ENCODE results near the gene FCRL5. TPM values are rescaled to one million over a fixed set of nuclear protein-coding genes. Genes with fewer than 3 reads are reported as not detected.

Gene FCRL5
- total and polyA plus RNA-seq, 10 of the 15 experiments (the other 5 are each of a cell fraction or from before 2014, with no cell fraction given) = 1.1 to 136 (median 7.0) TPM

DNA sequence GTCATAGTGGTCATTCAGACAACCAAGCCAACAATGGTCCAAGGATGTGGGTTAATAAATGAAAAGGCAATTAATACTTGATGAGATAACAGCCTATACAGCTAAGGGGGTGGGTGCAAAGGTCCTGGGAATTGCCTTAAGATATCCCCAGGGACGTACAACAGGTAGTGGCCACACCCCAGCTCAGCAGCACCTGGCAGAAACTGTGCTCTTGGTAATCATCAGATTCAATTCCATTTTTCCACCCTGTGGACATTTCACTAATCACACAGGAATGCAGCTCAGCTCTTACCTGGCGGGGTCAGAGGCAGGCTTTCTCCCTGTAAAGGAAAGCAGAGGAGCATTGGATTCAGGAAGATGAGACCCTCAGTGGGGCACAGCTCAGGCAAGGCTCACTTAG is 32.9 kb downstream of the FCRL5 start:
- Histone ChIP-seq H3K36me3 (ENCODE audit: control insufficient read depth in 2 of 2, insufficient read depth in 2 of 2, low read length in 1 of 2) (no peaks in the 10 kb centered on the region), H3K4me1 (ENCODE audit: control insufficient read depth, insufficient read depth, low read length) (peaks cover 14% of the 10 kb centered on the region), H3K27ac (ENCODE audit: control insufficient read depth, insufficient read depth) (no peak overlapping the region), H3K4me2 (ENCODE audit: control insufficient read depth, insufficient read depth) (no peak overlapping the region), H3K4me3 (no peak overlapping the region), H3K9me3 (replicated peaks; ENCODE audit: control insufficient read depth, insufficient read depth, low read length) (no peaks in the 10 kb centered on the region), H3K27me3 (replicated peaks in 1 of 2; ENCODE audit: control insufficient read depth in 2 of 2, insufficient read depth in 2 of 2, low read length in 1 of 2) (no peaks in the 10 kb centered on the region), H4K20me1 (ENCODE audit: control insufficient read depth, insufficient read depth) (no peaks in the 10 kb centered on the region), H3K79me2 (ENCODE audit: control insufficient read depth, insufficient read depth, low read length) (no peaks in the 10 kb centered on the region), H2AFZ (ENCODE audit: control insufficient read depth, low read depth, low read length) (no peak overlapping the region), H3K9ac (ENCODE audit: control insufficient read depth, insufficient read depth, low read length) (no peak overlapping the region)
- ChIA-PET CTCF (interaction anchor here (0.7 to 1.3 kb wide), 5 partner anchors 11 to 24 kb away, joined by 3 to 4 read pairs (median 3); no protein-coding TSS in a partner anchor), SMC1A (ENCODE audit: uncharacterized antibody, unreplicated experiment) (interaction anchor here (1.3 kb wide), 1 partner anchor 141 kb away, joined by 4 read pairs; no protein-coding TSS in a partner anchor), POLR2A (interaction anchor here (1.7 kb wide), 1 partner anchor 50 kb away, joined by 3 read pairs; no protein-coding TSS in a partner anchor), RAD21 (ENCODE audit: unreplicated experiment) (no interaction called here)
- 81% methylated on average over 2 of the region's 2 CpGs for WGBS (ENCODE audit: insufficient coverage, insufficient replicate concordance, low lambda C conversion rate, missing lambda C conversion rate)
- BruUV-seq (replicated peaks) = no TSS peak
- intact Hi-C loops (cut with micrococcal nuclease; ENCODE audit: unreplicated experiment) = no loop called here
- FAIRE-seq = no peak
- in situ Hi-C loops (cut with MboI) = no loop called here
- TF ChIP-seq E4F1 (IDR thresholded peaks at IDR 0.05; ENCODE audit: borderline replicate concordance, partially characterized antibody) = no peak
- TF ChIP-seq RELA (IDR thresholded peaks at IDR 0.05; ENCODE audit: borderline replicate concordance, partially characterized antibody) = no peak
- no peak for TF ChIP-seq PKNOX1 (IDR thresholded peaks at IDR 0.05)
- no peak for TF ChIP-seq TAF1 (IDR thresholded peaks at IDR 0.05; ENCODE audit: borderline replicate concordance, low read depth, low read length)
- no peak for TF ChIP-seq PBX3 (IDR thresholded peaks at IDR 0.05; ENCODE audit: insufficient replicate concordance, low read depth, low read length)
- no peak for TF ChIP-seq RBBP5 (conservative IDR thresholded peaks at IDR 0.05)
- no peak for TF ChIP-seq ZNF24 (IDR thresholded peaks at IDR 0.05)
- TF ChIP-seq SMAD1 (IDR thresholded peaks at IDR 0.05; ENCODE audit: low read depth, partially characterized antibody) = no peak
- TF ChIP-seq MTA2 (IDR thresholded peaks at IDR 0.05; ENCODE audit: low read depth) = no peak
- TF ChIP-seq PAX5 (IDR thresholded peaks at IDR 0.05; ENCODE audit: borderline replicate concordance, low read depth, low read length) = no peak
- TF ChIP-seq NBN (IDR thresholded peaks at IDR 0.05) = no peak
- no peak for TF ChIP-seq NR2C1 (IDR thresholded peaks at IDR 0.05)
- no peak for TF ChIP-seq CBFB (IDR thresholded peaks at IDR 0.05; ENCODE audit: low read depth)
- TF ChIP-seq EED (IDR thresholded peaks at IDR 0.05; ENCODE audit: low read depth) = no peak
- ATAC-seq = no peak
- no peak for DNase-seq (ENCODE audit: low read depth, low spot score)

Measured in GM12878 (cell line).